ENCODE results near the gene NMNAT2.
A peak's percentile ranks its signal among the peaks of the same experiment; 100 is the strongest.

NMNAT2 gene

DNA sequence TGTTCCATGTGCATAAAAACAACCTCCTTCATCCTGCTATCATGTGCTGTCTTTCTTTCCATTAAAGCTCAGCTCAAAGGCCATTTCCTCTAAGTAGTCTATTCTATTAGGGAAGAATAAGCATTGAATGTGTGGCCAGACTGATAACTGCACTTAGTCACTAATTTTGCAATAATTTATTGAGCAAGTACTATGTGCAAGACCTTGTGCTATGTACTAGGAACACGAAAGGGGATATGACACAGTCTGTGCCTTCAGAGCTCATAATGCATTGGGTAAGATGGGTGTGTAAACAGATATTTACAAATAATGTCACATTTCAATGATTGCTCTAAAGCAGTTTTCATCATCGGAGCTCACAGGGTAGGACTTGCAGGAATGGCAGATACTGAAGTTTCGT is 54.2 kb downstream of the NMNAT2 start:
- no peak for DNase-seq

GRCh38 chr1:183361081-183361480 is 57.1 kb downstream of the NMNAT2 start:
- no peak for DNase-seq

DNA sequence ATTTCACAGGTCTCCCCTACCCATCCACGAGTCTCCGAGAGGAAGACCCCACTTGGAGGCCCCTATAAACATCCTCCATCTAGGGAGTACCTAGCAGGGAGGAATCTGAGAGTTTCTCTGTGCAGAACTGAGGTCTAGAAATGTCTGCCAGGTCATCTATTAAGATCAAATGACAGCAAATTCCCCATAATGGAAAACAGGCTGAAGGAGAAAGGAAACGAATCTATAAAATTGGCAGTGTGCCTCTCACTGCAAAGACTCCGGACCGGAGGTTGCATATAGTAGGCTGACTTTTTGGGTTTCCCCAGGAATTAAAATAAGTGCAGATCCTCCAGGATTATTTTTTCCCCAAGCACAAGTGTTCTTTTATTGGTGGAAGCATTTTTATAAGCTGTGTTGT is 57.7 kb downstream of the NMNAT2 start:
- DNase-seq: no peak

GRCh38 chr1:183356534-183357182 is 61.5 kb downstream of the NMNAT2 start:
- DNase-seq: no peak

GRCh38 chr1:183355797-183356196 is 62.4 kb downstream of the NMNAT2 start:
- DNase-seq: no peak

GRCh38 chr1:183355181-183355580 is 63.0 kb downstream of the NMNAT2 start:
- no peak for DNase-seq

GRCh38 chr1:183353597-183353996 is 64.6 kb downstream of the NMNAT2 start:
- no peak for DNase-seq

- DNase-seq: peak; percentile 72
Measured at GRCh38 chr1:183349201-183349711, 68.9 kb downstream of the NMNAT2 start.

DNA sequence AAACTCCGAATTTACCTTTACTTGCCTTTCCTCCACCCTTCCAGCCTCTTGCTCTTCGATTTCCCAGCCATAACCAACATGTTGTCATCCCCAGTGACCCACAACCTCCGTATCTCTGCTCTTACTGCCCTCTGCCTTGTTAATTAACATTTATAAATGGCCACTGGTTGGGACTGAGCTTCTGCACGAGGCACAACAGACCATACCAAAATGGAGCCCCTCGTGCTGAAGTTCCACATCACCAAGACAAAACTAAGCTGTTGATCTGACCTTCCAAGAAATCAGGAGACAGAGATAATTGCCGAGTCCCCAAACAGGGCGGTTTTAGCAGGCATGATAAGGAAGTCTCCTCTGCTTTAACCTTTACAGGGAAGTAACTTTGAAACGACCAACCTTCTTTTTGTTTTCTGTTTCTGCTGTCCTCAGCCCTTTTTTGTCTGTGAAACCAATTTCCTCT is 71.9 kb downstream of the NMNAT2 start:
- no peak for DNase-seq

DNA sequence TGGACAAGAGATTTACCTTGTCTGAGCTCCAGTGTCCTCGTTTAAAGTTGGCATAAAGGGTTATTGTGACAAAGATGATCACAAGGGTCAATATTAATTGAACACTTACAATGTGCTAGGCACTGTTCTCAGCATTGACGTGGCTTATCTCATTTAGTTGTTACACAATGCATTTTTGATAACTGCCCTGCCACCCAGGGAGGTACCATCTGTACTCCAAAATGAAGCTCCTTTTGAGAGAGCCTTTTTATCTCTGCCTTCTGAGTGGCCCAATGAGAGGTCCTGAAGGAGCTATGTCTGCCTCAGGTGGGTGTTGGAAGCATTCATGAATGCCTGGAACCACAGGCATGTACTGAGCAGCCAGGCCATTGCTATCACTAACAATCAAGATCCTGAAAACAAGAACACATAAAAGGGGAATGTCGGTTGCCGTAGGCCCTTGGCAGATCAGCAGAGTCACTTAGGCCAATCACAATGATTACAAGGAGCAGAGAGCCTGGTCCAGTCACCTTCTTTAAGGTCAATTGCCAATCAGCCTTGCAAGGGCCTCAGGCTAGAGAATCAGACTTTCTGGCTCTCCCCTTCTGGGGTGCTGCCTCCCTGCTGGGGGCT is 78.5 kb downstream of the NMNAT2 start:
- no peak for DNase-seq

GRCh38 chr1:183331091-183331742 is 87.0 kb downstream of the NMNAT2 start:
- no peak for DNase-seq

- DNase-seq: no peak
Measured at GRCh38 chr1:183330335-183330734, 87.8 kb downstream of the NMNAT2 start.

DNA sequence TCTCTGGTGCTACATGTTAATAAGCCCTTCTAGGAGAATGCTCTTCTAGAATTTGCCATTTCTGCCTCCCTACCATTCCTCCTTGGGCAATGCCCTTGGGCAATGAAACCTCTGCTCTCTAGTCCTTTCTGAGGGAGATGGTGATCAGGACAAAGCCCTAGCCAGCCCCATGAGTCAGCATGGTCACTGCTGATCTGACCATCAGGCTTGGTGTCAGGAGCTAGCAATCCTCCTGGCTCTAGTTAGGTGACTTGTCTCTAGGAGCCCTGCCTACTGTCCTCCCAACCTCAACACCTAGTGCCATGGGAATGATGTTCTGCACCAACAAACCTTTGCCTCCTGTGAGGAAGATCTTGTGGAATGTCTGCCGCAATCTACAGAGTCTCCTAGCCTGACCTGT is 89.8 kb downstream of the NMNAT2 start:
- DNase-seq: no peak

DNA sequence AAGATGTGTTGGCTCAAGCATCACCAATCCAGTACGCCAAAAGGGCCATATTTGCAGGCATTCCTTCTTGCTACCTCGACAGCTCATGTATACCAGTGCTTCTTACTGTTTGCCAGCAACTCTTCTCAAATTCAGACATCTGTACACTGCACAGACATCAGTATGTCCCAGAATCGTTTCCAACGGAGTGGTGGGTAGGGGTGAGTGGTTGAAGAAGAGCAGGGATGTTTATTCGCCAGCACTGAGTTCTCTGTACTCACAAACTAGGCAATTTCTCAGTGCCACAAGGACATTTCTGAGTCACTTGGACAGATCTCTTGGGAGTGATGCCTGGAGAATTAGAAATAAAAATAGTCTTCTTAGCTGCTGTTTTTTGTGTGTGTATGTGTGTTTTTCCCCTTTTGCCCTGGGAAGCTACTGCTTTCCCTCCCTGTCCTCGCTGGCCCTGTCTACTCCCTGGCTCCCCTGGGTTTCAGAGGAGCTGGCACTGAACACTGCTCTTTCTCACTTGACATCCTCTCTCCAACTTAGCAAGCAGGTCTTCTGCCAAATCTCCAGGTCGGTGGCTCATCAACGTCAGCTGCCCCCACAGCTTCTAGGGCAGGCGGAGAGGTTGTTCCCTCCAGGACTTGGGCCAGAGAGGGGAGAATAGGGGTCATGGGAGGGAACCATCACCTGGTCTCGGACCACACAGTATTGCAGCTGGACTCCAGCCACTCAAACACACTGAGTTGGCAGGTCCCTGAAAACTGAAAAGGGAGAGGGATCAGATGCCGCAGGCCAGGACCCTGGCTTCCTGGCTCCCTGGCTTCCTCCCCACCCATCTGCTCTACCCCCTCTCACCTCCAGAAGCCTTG is 90.5 kb downstream of the NMNAT2 start:
- no peak for DNase-seq

DNA sequence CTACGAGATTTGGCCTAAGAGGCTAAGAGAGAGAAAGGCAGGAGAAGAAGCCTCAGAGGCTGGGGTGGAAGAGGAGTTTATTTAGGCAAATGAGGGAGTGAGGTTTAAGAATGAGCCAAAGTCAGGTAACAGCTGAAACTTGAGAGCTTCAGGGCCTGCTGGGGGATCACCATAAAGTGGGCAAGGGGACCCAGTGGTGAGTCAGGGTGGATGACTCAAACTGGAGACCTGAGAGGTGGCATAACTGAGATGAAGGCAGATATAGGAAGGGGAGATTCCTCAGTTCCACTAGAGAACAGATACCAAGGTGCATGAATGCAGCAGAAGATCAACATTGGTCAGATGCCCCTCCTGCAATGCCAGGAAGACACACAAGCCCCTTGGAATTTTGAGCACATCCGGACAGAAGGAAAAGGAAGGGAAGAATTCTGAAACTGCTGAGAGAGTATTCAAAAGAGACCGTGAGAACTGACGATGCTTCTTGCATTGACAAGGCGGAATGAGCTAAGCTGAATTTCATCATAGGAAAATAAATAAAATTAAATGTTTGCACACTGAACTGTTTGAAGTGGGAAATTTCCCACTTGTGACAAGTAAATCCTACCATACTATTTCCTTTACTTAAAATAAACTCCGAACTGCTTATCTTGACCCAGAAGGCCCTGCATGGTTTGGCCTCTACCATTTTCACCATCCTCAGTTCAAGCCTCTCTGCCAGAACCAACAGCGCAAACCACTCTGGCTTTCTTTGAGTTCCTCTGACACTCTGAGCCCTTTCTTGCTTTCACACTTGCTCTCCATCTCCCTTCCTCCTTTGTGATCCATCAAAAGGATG is 94.1 kb downstream of the NMNAT2 start:
- DNase-seq: no peak

DNA sequence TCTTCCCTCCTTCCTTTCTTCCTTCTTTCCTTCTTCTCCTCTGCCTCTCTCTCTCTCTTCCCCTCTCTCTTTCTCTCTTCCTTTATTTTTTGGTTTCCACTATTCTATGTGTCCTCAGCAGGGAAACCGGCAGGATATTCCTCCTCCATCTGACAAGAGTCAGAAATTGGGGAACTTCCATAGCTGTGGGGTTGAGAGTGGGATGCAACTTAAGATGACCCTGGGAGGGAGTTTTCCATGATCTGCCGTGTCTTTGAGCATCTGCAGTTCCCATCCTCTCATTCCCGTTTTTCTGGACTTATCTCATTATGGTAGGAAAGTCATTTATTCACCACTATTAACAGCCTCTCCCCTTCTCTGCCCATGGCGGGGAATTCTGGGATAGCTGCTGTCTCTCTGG is 98.6 kb downstream of the NMNAT2 start:
- no peak for DNase-seq

GRCh38 chr1:183319051-183319450 is 99.1 kb downstream of the NMNAT2 start:
- no peak for DNase-seq

- DNase-seq: peak; percentile 22
Measured at GRCh38 chr1:183318433-183318832, 99.7 kb downstream of the NMNAT2 start.

- DNase-seq: no peak
Measured at GRCh38 chr1:183315991-183316758, 102.0 kb downstream of the NMNAT2 start.

DNA sequence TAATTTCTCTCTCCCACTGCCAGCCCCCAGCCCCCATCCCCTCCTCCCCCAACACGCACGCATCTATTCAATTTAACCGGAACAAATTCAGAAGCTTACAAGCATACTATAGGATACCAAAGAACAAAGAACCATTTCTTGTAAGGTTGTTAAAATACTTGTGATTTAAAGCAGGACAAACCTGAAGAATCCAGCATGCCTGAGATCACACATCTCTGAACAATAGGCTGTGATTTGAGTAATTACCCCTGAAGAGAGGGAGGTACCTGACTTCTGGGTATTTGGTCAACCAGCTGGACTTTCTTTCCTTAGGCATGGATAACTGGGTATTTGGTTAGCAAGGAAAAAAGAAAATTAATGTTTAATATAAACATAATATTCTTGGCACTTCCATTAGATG is 105.1 kb downstream of the NMNAT2 start:
- DNase-seq: no peak

- DNase-seq: no peak
Measured at GRCh38 chr1:183310753-183311479, 107.3 kb downstream of the NMNAT2 start.
